Measurements from ENCODE around the gene MYH11.

GRCh38 chr16:15754821-15755534 is 101.8 kb downstream of the MYH11 start:
- TF ChIP-seq POLR2A (IDR thresholded peaks at IDR 0.05; ENCODE audit: low read depth, low read length) (no peak), POLR2AphosphoS5 (IDR thresholded peaks at IDR 0.05; ENCODE audit: low read depth, low read length) (no peak), TAF1 (IDR thresholded peaks at IDR 0.05; ENCODE audit: borderline replicate concordance, low read depth, low read length) (no peak)
